HFF-Myc (cell line): Measurements from ENCODE around the gene CCDC88A.
A peak's percentile ranks its signal among the peaks of the same experiment; 100 is the strongest.

Source experiments
- DNase-seq: peaks from one replicate; pipeline ENCODE4 v3.0.0-alpha.2; 2011; ENCODE audit warnings: low read depth; ENCODE audit errors: extremely low read depth
- H3K4me3 ChIP-seq: replicated peaks from 2 replicates; pipeline ENCODE4 v1.5.1; 2011; ENCODE audit warnings: low read depth, mild to moderate bottlenecking, control low read depth, low read length
- CTCF ChIP-seq: IDR thresholded peaks from 2 replicates; pipeline ENCODE4 v1.5.1; 2012; ENCODE audit warnings: mild to moderate bottlenecking, low read depth, low read length, control low read depth; ENCODE audit errors: missing control alignments

The CCDC88A gene

GRCh38 chr2:55311444-55311870 lies 108.2 kb downstream of the CCDC88A start:
- peak; percentile 7 for TF ChIP-seq CTCF
- H3K4me3 ChIP-seq, result no peak overlapping the region
- peak; percentile 5 for DNase-seq

- TF ChIP-seq CTCF, result no peak
- DNase-seq, result peak; percentile 20
- H3K4me3 ChIP-seq, result no peak overlapping the region
These were observed 110.2 kb downstream of the CCDC88A start for GRCh38 chr2:55309446-55309845.

- H3K4me3 ChIP-seq, result no peak overlapping the region
- TF ChIP-seq CTCF, result no peak
- DNase-seq, result no peak
These were observed 117.4 kb downstream of the CCDC88A start for GRCh38 chr2:55302241-55302640.

- TF ChIP-seq CTCF, result no peak
- DNase-seq, result no peak
- H3K4me3 ChIP-seq, result no peak overlapping the region
These were observed 118.4 kb downstream of the CCDC88A start for GRCh38 chr2:55301277-55301676.

GRCh38 chr2:55296393-55296792 lies 123.3 kb downstream of the CCDC88A start:
- TF ChIP-seq CTCF, result no peak
- DNase-seq, result no peak
- no peak overlapping the region for H3K4me3 ChIP-seq

- no peak overlapping the region for H3K4me3 ChIP-seq
- TF ChIP-seq CTCF, result no peak
- DNase-seq, result no peak
These were observed 136.6 kb downstream of the CCDC88A start for GRCh38 chr2:55283083-55283482.
